Left renal pelvis (tissue), 4 donors: Measurements from ENCODE around the gene VCAN. TPM values are rescaled to one million over a fixed set of nuclear protein-coding genes. Genes with fewer than 3 reads are reported as not detected.

Experiments used
- polyA plus RNA-seq, 4 donors: library from polyadenylated mRNA; unstranded; fragments of 120-200 nt; gene quantifications; one replicate each; pipeline ENCODE4 v1.2.1, GENCODE V29; 2013; ENCODE audit not compliant: insufficient read length in 4 of 4

Gene VCAN
- polyA plus RNA-seq, 4 donors, result 206 to 354 (median 307) TPM

Other genes with a start within 250 kb of the VCAN start
- 10 to 100 TPM in 1 of 4 donors, 1 to 10 TPM in 3; 2.2 to 10.0 (median 6.6) TPM for gene HAPLN1, start 249.1 kb downstream of the VCAN start, polyA plus RNA-seq